OCI-LY1 (cell line): ENCODE data around the gene PRSS38.
"Not testable (repeated sequence)": the region's sequence is repeated elsewhere in the genome, so short reads cannot be mapped to it uniquely, and the experiment has no call there.

Experiments
- CTCF ChIP-seq: fragments of 200-600 bp; sonication (generic), shearing (Covaris generic); IDR thresholded peaks from 2 replicates; pipeline ENCODE4 v1.5.1; 2017; ENCODE audit warnings: mild to moderate bottlenecking, antibody characterized with exemption, low read length, moderate library complexity, mixed read lengths
- EZH2 ChIP-seq: fragments of 200-600 bp; sonication (generic), shearing (Covaris generic); IDR thresholded peaks from 2 replicates; pipeline ENCODE4 v1.8.0; 2017; ENCODE audit warnings: borderline replicate concordance, mixed run types, mild to moderate bottlenecking, antibody characterized with exemption, low read length, moderate library complexity, mixed read lengths

DNA sequence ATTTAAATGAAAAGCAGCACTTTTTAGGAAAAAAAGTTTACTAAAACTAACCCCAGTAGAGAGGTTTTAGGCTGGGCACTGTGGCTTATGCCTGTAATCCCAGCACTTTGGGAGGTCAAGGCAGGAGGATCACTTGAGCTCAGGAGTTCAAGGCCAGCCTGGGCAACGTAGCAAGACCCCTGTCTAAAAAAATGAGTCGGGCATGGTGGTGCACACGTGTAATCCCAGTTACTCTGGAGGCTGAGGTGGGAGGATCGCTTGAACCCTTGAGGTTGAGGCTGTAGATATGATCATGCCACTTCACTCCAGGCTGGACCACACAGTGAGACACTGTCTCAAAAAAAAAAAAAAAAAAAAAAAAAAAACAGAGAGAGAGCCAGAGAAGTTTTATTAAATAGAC, 31.6 kb downstream of the PRSS38 start:
- not testable (repeated sequence) for TF ChIP-seq CTCF, EZH2
